HepG2 (cell line): ENCODE data around the gene MBOAT7. TPM values are rescaled to one million over a fixed set of nuclear protein-coding genes. Genes with fewer than 3 reads are reported as not detected.

ENCODE experiments used
- HIVEP1 ChIP-seq: sonication (generic); formaldehyde crosslinking; IDR thresholded peaks from 2 replicates; pipeline ENCODE4 v1.4.0; 2020; ENCODE audit warnings: mild to moderate bottlenecking, missing genetic modification reagents
- HNRNPL ChIP-seq: fragments of 200-400 bp; formaldehyde crosslinking; IDR thresholded peaks from 2 replicates; pipeline ENCODE4 v1.6.1; 2017; ENCODE audit warnings: mild to moderate bottlenecking, low read depth, low read length
- HOXA3 ChIP-seq: sonication (generic); formaldehyde crosslinking; IDR thresholded peaks from 2 replicates; pipeline ENCODE4 v1.5.0; 2020; ENCODE audit warnings: missing genetic modification reagents
- HOXD1 ChIP-seq: sonication (generic); formaldehyde crosslinking; IDR thresholded peaks from 2 replicates; pipeline ENCODE4 v1.5.0; 2020; ENCODE audit warnings: missing genetic modification reagents
- KDM5A ChIP-seq: fragments of 200-600 bp; sonication (generic); IDR thresholded peaks from 2 replicates; pipeline ENCODE4 v1.7.0; 2018; ENCODE audit warnings: antibody characterized with exemption, mild to moderate bottlenecking, low read length, borderline replicate concordance
- SNAPC2 ChIP-seq: sonication (generic); formaldehyde crosslinking; IDR thresholded peaks from 2 replicates; pipeline ENCODE4 v1.8.1; 2022; ENCODE audit warnings: mild to moderate bottlenecking, missing genetic modification reagents
- TBP ChIP-seq: sonication (generic); formaldehyde crosslinking; IDR thresholded peaks from 2 replicates; pipeline ENCODE4 v1.5.0; 2020; ENCODE audit warnings: missing genetic modification reagents
- YEATS4 ChIP-seq: sonication (generic); formaldehyde crosslinking; IDR thresholded peaks from 2 replicates; pipeline ENCODE4 v1.4.0; 2020; ENCODE audit warnings: missing genetic modification reagents, borderline replicate concordance
- ZSCAN31 ChIP-seq: sonication (generic); formaldehyde crosslinking; IDR thresholded peaks from 2 replicates; pipeline ENCODE4 v1.5.0; 2020; ENCODE audit warnings: low read depth, mild to moderate bottlenecking, missing genetic modification reagents
- polyA plus RNA-seq, 8 experiments: library from polyadenylated mRNA; depleted of rRNA in 3 of 8; stranded (reverse) in 7 of 8; unstranded in 1 of 8; fragments of >200 nt; fragmentation: Illumina TruSeq in 4 of 8; extraction: Trizol in 4 of 8; gene quantifications; 2 replicates each; pipeline versions ENCODE4 v1.2.1 to v1.2.3, GENCODE V29; 2011 to 2016; ENCODE audit warnings: low read depth in 4 of 8, missing spikeins in 1 of 8, mixed read lengths in 1 of 8; ENCODE audit not compliant: insufficient read depth in 1 of 8
- total RNA-seq, 5 experiments: library from RNA; depleted of rRNA; stranded (reverse); fragments of >200 nt; fragmentation: Illumina TruSeq; extraction: Trizol; gene quantifications; 2 replicates each; pipeline ENCODE4 v1.2.3, GENCODE V29; 2016; ENCODE audit warnings: low read depth in 1 of 5
- TF ChIP-seq, protein P1 (sequence below): sonication (generic); formaldehyde crosslinking; conservative IDR thresholded peaks from 2 replicates; pipeline ENCODE4 v1.4.0; 2020; ENCODE audit warnings: missing genetic modification reagents
- TF ChIP-seq, protein P2 (sequence below): sonication (generic); formaldehyde crosslinking; IDR thresholded peaks from 2 replicates; pipeline ENCODE4 v1.4.0; 2020; ENCODE audit warnings: mild to moderate bottlenecking, missing genetic modification reagents

The MBOAT7 gene
- total and polyA plus RNA-seq, 2 of the 13 experiments (the other 11 are each of a cell fraction or from before 2014, with no cell fraction given) = 22.2 to 25.5 TPM

DNA sequence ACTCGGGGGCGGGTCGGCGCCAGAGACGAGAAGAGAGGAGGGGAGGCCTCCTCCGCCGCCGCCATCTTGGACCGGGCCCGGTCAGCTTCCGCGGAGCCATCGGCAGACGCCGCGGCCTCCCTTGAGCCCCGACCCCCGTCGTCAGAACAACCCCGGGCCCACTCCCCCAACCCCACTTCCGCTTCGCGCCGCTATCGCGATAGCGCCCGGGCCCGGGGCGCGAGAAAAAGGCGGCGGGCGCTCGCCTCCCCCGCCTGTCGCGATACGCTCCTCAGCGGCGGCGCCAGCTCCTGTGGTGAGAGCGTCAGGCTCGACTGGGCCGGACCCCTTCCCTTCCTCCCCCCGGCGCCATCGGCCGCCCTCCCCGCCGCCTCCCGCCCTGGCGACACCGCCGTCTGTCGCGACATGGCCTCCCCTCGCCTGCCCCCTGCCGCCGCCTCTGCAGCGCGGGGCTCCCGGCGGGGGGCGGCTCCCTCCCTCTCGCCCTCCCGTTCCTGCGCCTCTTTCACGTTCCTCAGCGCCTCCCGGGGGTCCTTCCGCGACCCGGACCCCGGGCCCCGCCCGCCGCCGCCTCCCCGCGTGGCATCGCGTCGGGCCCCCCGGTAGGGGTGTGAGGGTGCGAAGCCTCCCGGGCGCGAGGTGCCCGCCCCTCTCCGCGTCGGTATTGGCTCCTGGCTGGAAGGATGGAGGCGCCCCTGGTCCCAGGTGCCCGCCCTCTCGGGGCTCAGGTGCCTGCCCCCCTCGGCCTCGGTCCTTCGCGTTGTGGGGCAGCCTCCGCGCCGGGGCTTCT lies 51.5 kb downstream of the MBOAT7 start, which contains the start of gene CNOT3 (continued):
- no peak for TF ChIP-seq TBP (CRISPR knock-in tag)
- 0 out of 2 replicates have a peak, but pooled peaks have one; percentile 1 for TF ChIP-seq HNRNPL
- no peak; the same call in 1 of the 2 replicates for TF ChIP-seq HOXD1 (CRISPR knock-in tag)
- TF ChIP-seq SNAPC2 = 0 out of 2 replicates have a peak, but pooled peaks have one; percentile 66
- TF ChIP-seq, protein P1, sequence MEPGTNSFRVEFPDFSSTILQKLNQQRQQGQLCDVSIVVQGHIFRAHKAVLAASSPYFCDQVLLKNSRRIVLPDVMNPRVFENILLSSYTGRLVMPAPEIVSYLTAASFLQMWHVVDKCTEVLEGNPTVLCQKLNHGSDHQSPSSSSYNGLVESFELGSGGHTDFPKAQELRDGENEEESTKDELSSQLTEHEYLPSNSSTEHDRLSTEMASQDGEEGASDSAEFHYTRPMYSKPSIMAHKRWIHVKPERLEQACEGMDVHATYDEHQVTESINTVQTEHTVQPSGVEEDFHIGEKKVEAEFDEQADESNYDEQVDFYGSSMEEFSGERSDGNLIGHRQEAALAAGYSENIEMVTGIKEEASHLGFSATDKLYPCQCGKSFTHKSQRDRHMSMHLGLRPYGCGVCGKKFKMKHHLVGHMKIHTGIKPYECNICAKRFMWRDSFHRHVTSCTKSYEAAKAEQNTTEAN (CRISPR knock-in tag) = peak; percentile 30; the same call in 1 of the 2 replicates
- TF ChIP-seq, protein P2, sequence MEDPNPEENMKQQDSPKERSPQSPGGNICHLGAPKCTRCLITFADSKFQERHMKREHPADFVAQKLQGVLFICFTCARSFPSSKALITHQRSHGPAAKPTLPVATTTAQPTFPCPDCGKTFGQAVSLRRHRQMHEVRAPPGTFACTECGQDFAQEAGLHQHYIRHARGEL (CRISPR knock-in tag) = no peak
- 0 out of 2 replicates have a peak, but pooled peaks have one; percentile 20 for TF ChIP-seq HIVEP1 (CRISPR knock-in tag)
- TF ChIP-seq YEATS4 = peak; percentile 65
- peak; percentile 64; the same call in 1 of the 2 replicates for TF ChIP-seq HOXA3 (CRISPR knock-in tag)
- no peak for TF ChIP-seq KDM5A
- TF ChIP-seq ZSCAN31 (CRISPR knock-in tag) = peak; percentile 51; the same call in 1 of the 2 replicates
- TF ChIP-seq, all 625 proteins: peak for 93
